GM04503 (cell line): ENCODE measurements around the gene IFNA16.
"Not testable (repeated sequence)": the region's sequence is repeated elsewhere in the genome, so short reads cannot be mapped to it uniquely, and the experiment has no call there.

Experiments used
- DNase-seq: peaks from one replicate; pipeline ENCODE4 v3.0.0-alpha.2; 2012; ENCODE audit warnings: low read depth

The IFNA16 gene

GRCh38 chr9:21194867-21195776 is 22.0 kb downstream of the IFNA16 start:
- not testable (repeated sequence) for DNase-seq

- DNase-seq = not testable (repeated sequence)
These were observed 29.6 kb downstream of the IFNA16 start, which contains the start of gene IFNA4 for GRCh38 chr9:21187487-21187886. Gene IFNA4 (minus strand): TSS chr9:21187587. CDS start chr9:21187531, 56 bp downstream.

DNA sequence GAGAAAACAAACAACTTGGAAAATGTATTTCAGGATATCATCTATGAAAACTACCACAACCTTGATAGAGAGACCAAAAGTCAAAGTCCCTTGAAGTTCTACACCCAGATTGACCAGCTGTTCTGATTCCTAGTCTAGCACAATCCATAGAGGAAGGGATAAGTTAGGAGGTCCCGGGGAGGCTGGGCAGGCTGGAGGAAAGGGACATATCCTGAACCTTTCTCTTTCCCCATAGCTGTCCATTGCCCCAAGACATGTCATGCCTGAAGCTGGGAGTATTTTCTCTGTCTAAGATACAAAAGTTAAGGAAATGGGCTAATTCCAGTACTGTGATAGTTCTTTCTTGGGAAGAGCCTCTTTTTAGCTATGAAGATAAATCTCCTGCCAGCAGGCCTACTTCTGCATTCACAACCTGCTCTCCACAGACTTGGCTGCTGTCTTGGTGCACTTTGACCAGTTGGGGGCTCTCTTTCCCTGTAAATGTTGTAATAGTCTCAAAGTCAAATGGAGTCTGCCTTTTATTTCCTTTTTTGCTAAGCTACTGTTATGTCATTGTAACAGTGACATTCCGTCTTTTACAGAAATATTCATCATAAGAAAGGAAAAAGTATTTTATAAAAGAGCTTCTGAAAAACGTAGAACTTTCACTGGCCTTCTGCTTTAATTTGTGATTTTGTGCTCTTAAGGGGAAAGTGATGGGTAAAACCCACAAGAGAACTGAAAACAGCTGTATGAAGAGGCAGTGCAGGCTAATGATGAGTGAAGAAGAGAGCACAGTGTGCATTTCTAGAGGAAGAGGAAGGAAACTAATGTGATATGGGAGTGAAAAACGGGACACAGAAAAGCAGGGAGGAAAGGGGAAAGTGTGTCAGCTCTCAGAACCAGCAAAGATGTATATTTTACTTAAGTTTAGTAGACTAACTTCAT is 34.0 kb downstream of the IFNA16 start:
- DNase-seq = not testable (repeated sequence)

DNA sequence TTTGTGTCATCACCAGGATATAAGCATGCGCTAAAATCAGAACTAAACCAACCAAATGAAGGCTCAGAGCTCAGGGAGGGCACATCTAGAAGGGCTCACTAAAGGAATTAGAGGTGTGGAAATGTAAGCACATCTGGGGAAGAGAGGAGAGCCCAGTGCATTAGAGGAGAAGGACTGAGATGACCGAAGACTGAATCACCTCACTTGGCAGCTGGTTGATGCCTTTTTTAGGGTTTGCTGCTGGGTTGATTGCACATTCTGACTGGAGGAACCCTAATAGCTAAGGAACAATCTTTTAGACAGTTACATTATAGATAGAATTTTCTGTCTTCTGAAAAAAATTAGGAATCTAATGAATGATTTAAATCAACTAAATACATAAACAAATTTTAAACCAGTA is 42.4 kb downstream of the IFNA16 start:
- no peak for DNase-seq

GRCh38 chr9:21172156-21172555 is 45.0 kb downstream of the IFNA16 start:
- no peak for DNase-seq

DNA sequence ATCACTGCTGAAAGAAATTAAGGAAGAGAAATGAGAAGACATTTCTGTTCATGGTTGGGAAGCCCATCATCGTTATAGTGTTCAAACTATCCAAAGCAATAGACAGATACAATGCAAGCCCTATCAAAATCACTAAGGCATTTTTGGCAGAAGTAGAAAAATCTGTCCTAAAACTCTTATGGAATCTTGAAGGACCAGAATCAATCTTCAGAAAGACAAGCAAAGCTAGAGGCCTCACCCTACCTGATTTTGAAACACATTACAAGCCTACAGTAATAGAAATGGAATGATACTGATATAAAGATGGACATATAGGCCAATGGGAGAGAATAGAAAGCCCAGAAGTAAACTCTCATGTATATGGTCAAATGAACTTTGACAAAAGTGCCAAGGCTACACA is 45.8 kb downstream of the IFNA16 start:
- no peak for DNase-seq

DNA sequence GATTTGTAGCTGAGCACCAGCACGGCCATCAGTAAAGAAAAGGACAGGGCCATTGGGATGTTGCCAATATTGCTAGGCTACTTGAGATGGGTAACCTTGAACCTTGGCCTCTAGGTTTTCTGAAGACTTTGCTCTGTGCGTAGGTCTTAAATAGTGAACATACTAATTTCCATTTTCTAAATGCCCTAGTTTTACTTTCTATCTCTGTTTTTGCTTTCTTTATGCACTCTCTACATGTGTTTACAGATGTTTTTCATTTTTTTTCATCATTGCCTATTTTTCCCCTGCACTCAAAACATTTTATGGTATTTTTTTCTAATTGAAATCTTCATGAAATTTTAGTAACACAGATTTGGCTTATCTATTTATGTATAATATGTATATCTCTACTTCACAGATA is 50.6 kb downstream of the IFNA16 start, which contains the start of gene IFNA21:
Gene IFNA21 (minus strand): TSS at position 101 of the 400 bp plus-strand sequence. CDS start 48 bp downstream, at position 53.
- DNase-seq = not testable (repeated sequence)
